BE2C (cell line): ENCODE results near the gene CNKSR3.

Source experiments
- DNase-seq: peaks from one replicate; pipeline ENCODE4 v3.0.0-alpha.2; 2020
- H3K27me3 ChIP-seq: fragments of 250-450 bp; sonication (Bioruptor Pico); 2 replicates; pipeline ENCODE4 v1.5.1; 2020; ENCODE audit warnings: mild to moderate bottlenecking
- H3K36me3 ChIP-seq: fragments of 250-450 bp; sonication (Bioruptor Pico); 2 replicates; pipeline ENCODE4 v1.5.1; 2020; ENCODE audit warnings: mild to moderate bottlenecking
- H3K4me1 ChIP-seq: fragments of 250-450 bp; sonication (Bioruptor Pico); 2 replicates; pipeline ENCODE4 v1.5.1; 2020
- H3K4me3 ChIP-seq: 2 replicates; pipeline ENCODE4 v1.5.1; 2011; ENCODE audit warnings: low read depth, low read length
- H3K9me3 ChIP-seq: fragments of 250-450 bp; sonication (Bioruptor Pico); 2 replicates; pipeline ENCODE4 v1.5.1; 2020
- TF ChIP-seq, protein P1 (sequence below): IDR thresholded peaks from 2 replicates; pipeline ENCODE4 v1.5.1; 2012; ENCODE audit warnings: mild to moderate bottlenecking, low read depth, low read length

Gene CNKSR3

GRCh38 chr6:154514481-154514880 lies 4.0 kb upstream of the CNKSR3 start:
- Histone ChIP-seq H3K4me3 (no peak overlapping the region), H3K36me3 (no peaks in the 10 kb centered on the region), H3K4me1 (no peaks in the 10 kb centered on the region), H3K9me3 (no peaks in the 10 kb centered on the region), H3K27me3 (no peaks in the 10 kb centered on the region)
- TF ChIP-seq, protein P1, sequence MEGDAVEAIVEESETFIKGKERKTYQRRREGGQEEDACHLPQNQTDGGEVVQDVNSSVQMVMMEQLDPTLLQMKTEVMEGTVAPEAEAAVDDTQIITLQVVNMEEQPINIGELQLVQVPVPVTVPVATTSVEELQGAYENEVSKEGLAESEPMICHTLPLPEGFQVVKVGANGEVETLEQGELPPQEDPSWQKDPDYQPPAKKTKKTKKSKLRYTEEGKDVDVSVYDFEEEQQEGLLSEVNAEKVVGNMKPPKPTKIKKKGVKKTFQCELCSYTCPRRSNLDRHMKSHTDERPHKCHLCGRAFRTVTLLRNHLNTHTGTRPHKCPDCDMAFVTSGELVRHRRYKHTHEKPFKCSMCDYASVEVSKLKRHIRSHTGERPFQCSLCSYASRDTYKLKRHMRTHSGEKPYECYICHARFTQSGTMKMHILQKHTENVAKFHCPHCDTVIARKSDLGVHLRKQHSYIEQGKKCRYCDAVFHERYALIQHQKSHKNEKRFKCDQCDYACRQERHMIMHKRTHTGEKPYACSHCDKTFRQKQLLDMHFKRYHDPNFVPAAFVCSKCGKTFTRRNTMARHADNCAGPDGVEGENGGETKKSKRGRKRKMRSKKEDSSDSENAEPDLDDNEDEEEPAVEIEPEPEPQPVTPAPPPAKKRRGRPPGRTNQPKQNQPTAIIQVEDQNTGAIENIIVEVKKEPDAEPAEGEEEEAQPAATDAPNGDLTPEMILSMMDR = no peak
- no peak for DNase-seq

DNA sequence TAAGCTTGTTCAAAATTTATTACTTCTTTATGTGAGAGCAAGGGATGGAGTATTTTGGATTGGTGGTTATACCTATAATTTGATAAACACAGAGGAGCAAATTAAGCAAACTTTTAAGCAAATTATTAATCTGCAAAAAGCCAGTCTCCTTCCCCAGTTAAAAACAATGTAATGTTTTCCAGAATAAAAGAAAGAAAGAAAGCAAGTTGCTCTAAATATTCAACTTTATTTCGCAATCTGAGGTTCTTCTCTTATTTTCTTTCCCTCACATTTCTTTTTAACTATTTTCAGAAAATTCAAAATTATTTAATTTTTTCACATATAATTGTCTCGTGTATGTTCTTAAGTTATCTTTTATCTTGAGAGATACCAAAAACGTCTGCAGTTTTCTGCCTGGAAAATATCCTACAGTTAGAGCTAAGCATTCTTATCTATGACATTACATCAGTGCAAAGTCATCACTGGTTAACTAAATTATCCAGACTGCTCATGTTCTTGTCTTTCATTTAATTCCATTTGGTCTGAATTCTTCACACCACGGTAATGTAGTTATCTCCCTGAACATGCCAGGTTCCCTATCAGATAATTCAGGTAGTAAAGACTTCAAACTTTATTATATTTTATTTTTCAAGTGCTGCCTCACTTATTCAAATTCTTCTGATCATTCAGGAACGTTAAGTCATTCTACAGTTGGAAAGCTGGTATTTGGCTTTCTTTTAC lies 3.3 kb upstream of the CNKSR3 start:
- H3K4me1 ChIP-seq = no peaks in the 10 kb centered on the region
- H3K4me3 ChIP-seq = no peak overlapping the region
- H3K36me3 ChIP-seq = no peaks in the 10 kb centered on the region
- no peaks in the 10 kb centered on the region for H3K27me3 ChIP-seq
- no peaks in the 10 kb centered on the region for H3K9me3 ChIP-seq
- TF ChIP-seq, protein P1 = no peak
- DNase-seq = no peak

GRCh38 chr6:154512201-154512600 lies 1.7 kb upstream of the CNKSR3 start:
- H3K27me3 ChIP-seq = no peaks in the 10 kb centered on the region
- H3K4me1 ChIP-seq = peaks cover 5% of the 10 kb centered on the region; the same call in 1 of the 2 replicates
- H3K36me3 ChIP-seq = peaks cover 7% of the 10 kb centered on the region
- H3K9me3 ChIP-seq = no peaks in the 10 kb centered on the region
- TF ChIP-seq, protein P1 = no peak
- H3K4me3 ChIP-seq = no peak overlapping the region
- DNase-seq = no peak

DNA sequence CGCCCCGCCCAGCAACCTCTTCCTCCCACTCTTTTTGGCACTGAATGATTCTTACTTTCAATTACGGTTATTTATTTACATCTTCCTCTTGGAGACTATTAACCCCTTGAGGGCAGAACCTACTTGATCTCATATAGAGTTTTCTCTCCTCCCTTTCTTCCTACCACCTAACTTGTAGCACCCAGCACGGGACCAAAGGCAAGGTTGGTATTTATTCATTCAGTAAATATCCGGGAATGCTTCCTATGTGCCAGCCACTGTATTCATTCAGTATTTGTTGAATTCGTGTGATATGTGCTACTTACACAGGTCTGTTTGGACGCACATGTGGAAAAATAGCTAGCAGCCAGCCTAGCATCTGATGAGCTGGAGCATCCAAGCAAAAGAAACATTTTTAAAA lies 1.3 kb upstream of the CNKSR3 start:
- Histone ChIP-seq H3K9me3 (no peaks in the 10 kb centered on the region), H3K27me3 (no peaks in the 10 kb centered on the region), H3K4me3 (no peak overlapping the region), H3K4me1 (peaks cover 5% of the 10 kb centered on the region; the same call in 1 of the 2 replicates), H3K36me3 (peaks cover 11% of the 10 kb centered on the region)
- DNase-seq = no peak
- TF ChIP-seq, protein P1 = no peak

DNA sequence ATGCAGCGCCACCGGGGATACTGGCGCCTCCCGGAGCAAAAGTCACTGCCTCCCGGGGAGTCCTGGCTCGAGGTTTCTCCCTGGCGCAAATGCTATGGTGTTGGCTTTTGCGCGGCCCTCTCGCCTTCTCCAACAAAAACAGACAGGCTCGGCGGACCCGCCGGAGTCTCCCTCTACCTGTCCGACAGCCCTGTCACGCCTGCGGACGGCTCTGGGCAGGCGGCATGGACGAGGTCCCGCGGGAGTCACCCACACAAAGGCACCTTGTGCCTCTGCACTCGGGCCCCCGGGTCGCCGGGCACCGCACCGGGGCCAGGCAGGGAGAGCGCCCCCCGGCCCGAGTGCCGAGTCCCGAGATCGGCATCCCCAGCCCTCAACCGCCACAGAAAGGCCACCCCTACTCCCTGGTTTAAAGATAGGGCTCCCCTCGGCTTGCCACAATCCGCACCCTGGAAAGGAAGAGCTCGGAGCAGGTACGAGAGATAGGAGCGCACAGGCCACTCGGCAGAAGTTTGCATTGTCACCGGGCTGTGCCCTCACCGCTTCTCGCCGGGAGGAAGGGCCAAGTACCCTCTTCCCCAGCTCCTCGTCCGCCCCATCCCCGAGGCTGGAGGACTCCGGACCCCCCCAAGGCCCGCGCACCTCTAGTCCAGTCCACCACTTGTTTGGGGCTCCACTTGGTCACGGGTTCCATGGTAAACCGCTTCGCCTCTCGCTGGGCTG lies 903 bp downstream of the CNKSR3 start:
- Histone ChIP-seq H3K4me1 (peaks cover 5% of the 10 kb centered on the region; the same call in 1 of the 2 replicates), H3K4me3 (peak overlapping the region; percentile 82), H3K27me3 (no peaks in the 10 kb centered on the region), H3K36me3 (peaks cover 25% of the 10 kb centered on the region), H3K9me3 (no peaks in the 10 kb centered on the region)
- peak; percentile 48 for DNase-seq
- TF ChIP-seq, protein P1 = peak; percentile 12; the same call in 1 of the 2 replicates
